Activated naive CD8-positive, alpha-beta T cell treated with anti-CD3 and anti-CD28 coated beads for 36 hours (primary cell): ENCODE data around the gene ERGIC2. TPM values are rescaled to one million over a fixed set of nuclear protein-coding genes. Genes with fewer than 3 reads are reported as not detected.

Experiments used
- DNase-seq: peaks from one replicate; pipeline ENCODE4 v3.0.0; 2021
- H3K27ac Mint-ChIP-seq: one replicate; pipeline ENCODE4 v1.8.0; 2022; ENCODE audit warnings: mild to moderate bottlenecking, moderate library complexity, mixed read lengths
- H3K27me3 Mint-ChIP-seq: one replicate; pipeline ENCODE4 v1.8.0; 2022; ENCODE audit warnings: mild to moderate bottlenecking, mixed read lengths
- H3K36me3 Mint-ChIP-seq: one replicate; pipeline ENCODE4 v1.8.0; 2021; ENCODE audit warnings: mild to moderate bottlenecking, mixed read lengths
- H3K4me1 Mint-ChIP-seq: one replicate; pipeline ENCODE4 v1.8.0; 2021; ENCODE audit warnings: mixed read lengths
- H3K4me3 Mint-ChIP-seq: one replicate; pipeline ENCODE4 v1.8.0; 2022; ENCODE audit warnings: mild to moderate bottlenecking, moderate library complexity, mixed read lengths
- H3K9me3 Mint-ChIP-seq: one replicate; pipeline ENCODE4 v1.8.0; 2022; ENCODE audit warnings: mixed read lengths
- total RNA-seq, 2 experiments: library from RNA; stranded (reverse); gene quantifications; one replicate each; pipeline ENCODE4 v1.2.3, GENCODE V29; 2021

ERGIC2 gene
- total RNA-seq, 2 experiments from 2014 or later, result 122 to 126 TPM

- Mint-ChIP-seq H3K9me3 (no peaks in the 10 kb centered on the region), H3K4me1 (no peaks in the 10 kb centered on the region), H3K4me3 (no peak overlapping the region), H3K36me3 (peaks cover 4% of the 10 kb centered on the region), H3K27ac (no peak overlapping the region), H3K27me3 (no peaks in the 10 kb centered on the region)
- no peak for DNase-seq
These were observed 46.0 kb downstream of the ERGIC2 start for GRCh38 chr12:29334937-29335336.

DNA sequence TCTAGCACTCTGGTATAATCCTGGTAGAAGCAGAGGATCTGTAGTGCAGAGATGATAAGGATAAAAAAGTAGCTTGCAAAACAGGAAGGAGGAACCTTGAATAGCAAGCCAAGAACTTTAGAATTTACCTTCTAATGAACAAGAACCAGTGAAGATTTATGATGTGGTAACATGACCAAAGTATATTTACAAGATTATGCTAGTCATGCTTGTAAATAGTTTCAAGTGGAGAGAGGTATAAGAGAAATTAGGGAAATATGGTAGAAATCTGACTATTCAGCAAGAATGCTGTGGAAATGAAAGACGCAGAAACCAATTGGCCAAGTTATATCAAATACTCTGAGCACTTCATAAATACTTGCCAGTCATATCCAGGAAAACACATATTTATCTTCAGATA is 47.8 kb downstream of the ERGIC2 start:
- Mint-ChIP-seq H3K9me3 (no peaks in the 10 kb centered on the region), H3K27ac (no peak overlapping the region), H3K4me3 (no peak overlapping the region), H3K36me3 (peaks cover 4% of the 10 kb centered on the region), H3K4me1 (no peaks in the 10 kb centered on the region), H3K27me3 (no peaks in the 10 kb centered on the region)
- DNase-seq, result no peak

DNA sequence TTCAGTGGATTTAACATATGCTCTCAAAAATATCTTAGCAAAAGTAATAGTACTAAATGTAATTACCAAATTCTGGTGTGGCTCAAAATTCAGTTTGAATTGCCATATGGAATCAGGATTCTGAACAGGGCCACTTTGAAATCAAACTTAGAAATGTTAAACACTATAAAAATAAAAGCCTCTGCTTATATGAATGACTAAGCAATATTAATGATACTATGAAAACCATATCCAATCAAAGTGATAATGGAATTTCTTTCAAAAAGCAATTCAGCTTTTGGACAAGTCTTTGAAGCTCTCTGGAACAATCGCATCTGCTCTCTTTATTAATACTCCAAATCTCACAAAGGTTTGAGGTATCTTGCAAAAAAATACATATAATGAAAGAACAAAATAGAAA is 51.6 kb downstream of the ERGIC2 start:
- Mint-ChIP-seq H3K9me3 (peaks cover 1% of the 10 kb centered on the region), H3K4me3 (no peak overlapping the region), H3K36me3 (peaks cover 20% of the 10 kb centered on the region), H3K27ac (no peak overlapping the region), H3K4me1 (peaks cover 4% of the 10 kb centered on the region), H3K27me3 (no peaks in the 10 kb centered on the region)
- no peak for DNase-seq

- no peaks in the 10 kb centered on the region for H3K9me3 Mint-ChIP-seq
- no peaks in the 10 kb centered on the region for H3K27me3 Mint-ChIP-seq
- no peak for DNase-seq
- H3K4me1 Mint-ChIP-seq, result peaks cover 16% of the 10 kb centered on the region
- peaks cover 31% of the 10 kb centered on the region for H3K36me3 Mint-ChIP-seq
- no peak overlapping the region for H3K4me3 Mint-ChIP-seq
- no peak overlapping the region for H3K27ac Mint-ChIP-seq
These were observed 58.8 kb downstream of the ERGIC2 start for GRCh38 chr12:29322157-29322556.

DNA sequence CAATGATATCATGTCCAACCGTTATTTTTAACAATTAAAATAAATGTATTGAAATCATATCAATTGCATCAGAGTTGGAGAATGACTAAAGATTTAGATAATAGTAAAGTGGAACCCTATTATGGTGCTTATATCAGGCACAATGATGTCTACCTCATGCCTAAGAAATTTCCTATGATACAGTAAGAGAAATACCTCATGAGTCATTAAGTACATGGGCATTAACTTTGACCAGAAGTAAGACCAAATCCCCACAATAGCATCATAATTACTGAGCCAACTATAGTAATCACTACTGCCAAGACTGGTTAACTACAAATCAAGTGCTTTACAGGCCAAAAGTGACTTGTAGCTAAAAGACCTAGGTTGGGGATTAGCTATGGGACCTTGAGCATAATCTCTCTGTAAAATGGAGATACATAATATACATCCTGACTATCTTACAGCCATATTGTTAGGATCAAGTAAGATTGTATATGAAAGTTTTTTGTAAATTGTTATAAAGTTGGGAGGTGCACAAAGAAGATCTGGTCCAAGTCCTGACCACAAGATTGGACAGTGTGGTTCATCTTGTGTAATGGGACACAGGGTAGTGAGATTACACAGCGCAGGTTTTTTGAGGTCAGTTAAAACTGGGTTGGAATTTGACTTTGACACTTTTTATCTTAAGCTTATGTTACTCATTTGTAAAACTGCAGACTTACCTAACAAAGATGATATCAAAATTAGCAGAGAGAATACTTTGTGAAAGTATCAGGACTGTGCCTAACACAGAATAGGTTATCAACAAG is 60.5 kb downstream of the ERGIC2 start:
- Mint-ChIP-seq H3K27ac (no peak overlapping the region), H3K4me1 (peaks cover 16% of the 10 kb centered on the region), H3K36me3 (peaks cover 24% of the 10 kb centered on the region), H3K4me3 (no peak overlapping the region), H3K27me3 (no peaks in the 10 kb centered on the region), H3K9me3 (no peaks in the 10 kb centered on the region)
- no peak for DNase-seq

DNA sequence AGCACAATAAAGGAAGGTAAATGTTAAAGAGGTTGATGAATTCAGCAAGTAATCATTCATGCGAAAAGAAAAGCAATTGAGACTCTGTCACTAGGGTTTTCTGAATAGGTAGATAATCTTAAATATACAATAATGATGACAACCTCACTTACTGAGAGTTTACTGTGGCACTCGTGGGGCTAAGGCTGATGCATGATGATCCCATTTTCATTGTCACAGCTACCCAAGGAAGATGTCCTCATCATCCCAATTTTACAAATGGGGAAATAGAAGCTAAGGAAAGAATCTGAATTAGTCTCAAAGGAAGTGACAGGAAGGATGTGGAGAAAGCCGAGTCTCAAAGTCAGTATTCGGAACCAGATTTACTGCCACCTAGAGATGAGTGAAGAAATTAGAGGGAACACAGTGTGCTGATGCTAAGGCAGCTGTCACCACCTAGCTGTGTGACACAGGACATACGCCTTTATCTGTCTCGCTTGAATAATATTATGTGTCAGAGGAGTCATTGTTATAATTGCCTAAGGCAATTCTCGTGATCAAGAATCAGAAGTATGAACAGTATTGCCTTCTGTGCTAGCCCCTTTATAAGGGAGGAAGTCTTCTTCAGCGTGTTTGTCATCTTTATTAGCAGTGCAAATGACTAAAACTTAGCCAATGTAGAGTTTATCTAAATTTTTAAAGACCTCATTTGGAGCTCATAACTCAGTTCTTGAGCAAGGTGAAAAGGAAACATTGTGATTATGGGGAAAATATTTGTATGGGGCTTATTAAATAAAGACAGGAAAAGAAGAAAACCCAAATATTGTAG is 63.2 kb downstream of the ERGIC2 start:
- Mint-ChIP-seq H3K4me1 (peaks cover 12% of the 10 kb centered on the region), H3K36me3 (peaks cover 6% of the 10 kb centered on the region), H3K4me3 (no peak overlapping the region), H3K9me3 (no peaks in the 10 kb centered on the region), H3K27ac (no peak overlapping the region), H3K27me3 (no peaks in the 10 kb centered on the region)
- peak; percentile 14 for DNase-seq

GRCh38 chr12:29316752-29317151 is 64.2 kb downstream of the ERGIC2 start:
- Mint-ChIP-seq H3K27ac (no peak overlapping the region), H3K27me3 (no peaks in the 10 kb centered on the region), H3K4me3 (no peak overlapping the region), H3K36me3 (peaks cover 4% of the 10 kb centered on the region), H3K9me3 (no peaks in the 10 kb centered on the region), H3K4me1 (peaks cover 12% of the 10 kb centered on the region)
- DNase-seq, result no peak

- no peak overlapping the region for H3K4me3 Mint-ChIP-seq
These were observed 66.6 kb downstream of the ERGIC2 start for GRCh38 chr12:29314416-29314815.

DNA sequence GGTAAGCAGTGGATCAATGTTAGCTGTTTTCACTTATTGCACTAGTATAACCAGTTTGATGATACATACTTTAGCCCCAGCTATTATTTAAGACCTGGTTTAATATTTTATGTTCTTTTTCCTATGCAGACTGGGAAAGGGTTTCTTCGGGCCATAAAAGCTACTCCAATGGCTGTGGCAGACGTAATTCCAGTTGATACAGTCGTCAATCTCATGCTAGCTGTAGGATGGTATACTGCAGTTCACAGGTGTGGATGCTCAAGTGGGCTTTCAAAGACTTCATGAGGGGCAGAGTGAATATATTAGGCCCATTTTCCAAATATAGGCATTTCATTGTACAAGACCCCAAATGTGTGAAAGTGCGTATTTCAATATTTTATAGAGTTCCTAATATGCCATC is 70.1 kb downstream of the ERGIC2 start:
- H3K4me1 Mint-ChIP-seq, result no peaks in the 10 kb centered on the region
- no peaks in the 10 kb centered on the region for H3K36me3 Mint-ChIP-seq
- no peaks in the 10 kb centered on the region for H3K27me3 Mint-ChIP-seq
- no peak overlapping the region for H3K27ac Mint-ChIP-seq
- no peak for DNase-seq
- H3K9me3 Mint-ChIP-seq, result no peaks in the 10 kb centered on the region
- H3K4me3 Mint-ChIP-seq, result no peak overlapping the region

More at GRCh38 chr12:29314416-29314815, 66.6 kb downstream of the ERGIC2 start:
- Mint-ChIP-seq H3K9me3 (no peaks in the 10 kb centered on the region), H3K36me3 (peaks cover 4% of the 10 kb centered on the region), H3K27ac (no peak overlapping the region), H3K4me1 (peaks cover 10% of the 10 kb centered on the region), H3K27me3 (no peaks in the 10 kb centered on the region)
- no peak for DNase-seq

DNA sequence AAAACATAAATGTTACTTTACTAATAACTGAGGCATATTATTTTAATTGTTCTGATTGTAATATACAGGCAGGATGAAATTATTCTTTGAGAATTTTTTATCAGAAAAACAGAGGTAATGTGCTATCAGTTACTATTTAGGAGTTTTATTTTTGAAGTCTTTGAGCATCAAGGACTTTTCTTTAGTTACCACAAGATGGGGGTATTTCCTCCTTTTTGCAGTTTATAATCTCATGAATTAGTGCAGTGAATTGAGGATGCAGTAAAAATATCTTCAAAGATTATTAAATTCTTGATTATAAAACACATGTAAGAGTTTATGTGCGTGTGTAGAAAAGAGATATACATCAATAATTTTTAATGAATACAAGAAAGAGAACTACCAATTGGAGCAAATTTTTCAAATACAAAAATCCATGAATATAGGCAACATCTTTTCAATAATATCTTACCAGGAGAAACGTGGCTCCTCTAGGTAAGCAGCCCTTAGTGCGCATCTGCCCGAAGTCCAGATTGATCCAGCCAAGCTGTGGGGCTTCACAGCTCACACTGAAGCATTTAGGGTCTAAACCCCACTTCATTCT is 71.6 kb downstream of the ERGIC2 start:
- H3K9me3 Mint-ChIP-seq, result no peaks in the 10 kb centered on the region
- no peaks in the 10 kb centered on the region for H3K36me3 Mint-ChIP-seq
- no peaks in the 10 kb centered on the region for H3K27me3 Mint-ChIP-seq
- H3K4me1 Mint-ChIP-seq, result no peaks in the 10 kb centered on the region
- no peak overlapping the region for H3K4me3 Mint-ChIP-seq
- H3K27ac Mint-ChIP-seq, result no peak overlapping the region
- DNase-seq, result no peak

DNA sequence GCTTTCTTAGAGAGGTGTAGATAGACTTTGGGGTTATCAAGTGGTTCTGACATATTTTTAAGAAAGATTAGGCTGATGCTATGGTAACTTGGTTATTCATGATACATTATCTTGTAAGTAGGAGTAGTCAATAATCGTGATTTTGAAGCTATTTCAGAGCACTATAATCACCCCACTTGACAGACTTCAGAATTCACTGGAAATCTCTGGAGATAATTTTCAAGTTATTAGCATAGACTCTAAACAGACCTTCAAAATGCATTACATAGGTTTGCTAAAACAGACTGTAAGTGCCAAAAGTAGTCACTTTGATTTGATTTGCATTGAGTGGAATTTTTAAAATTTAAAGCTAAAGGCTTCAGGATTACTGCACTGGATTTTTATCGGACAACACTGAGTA is 74.3 kb downstream of the ERGIC2 start:
- H3K27ac Mint-ChIP-seq, result no peak overlapping the region
- no peaks in the 10 kb centered on the region for H3K4me1 Mint-ChIP-seq
- no peaks in the 10 kb centered on the region for H3K36me3 Mint-ChIP-seq
- no peak overlapping the region for H3K4me3 Mint-ChIP-seq
- H3K9me3 Mint-ChIP-seq, result no peaks in the 10 kb centered on the region
- DNase-seq, result no peak
- H3K27me3 Mint-ChIP-seq, result no peaks in the 10 kb centered on the region

DNA sequence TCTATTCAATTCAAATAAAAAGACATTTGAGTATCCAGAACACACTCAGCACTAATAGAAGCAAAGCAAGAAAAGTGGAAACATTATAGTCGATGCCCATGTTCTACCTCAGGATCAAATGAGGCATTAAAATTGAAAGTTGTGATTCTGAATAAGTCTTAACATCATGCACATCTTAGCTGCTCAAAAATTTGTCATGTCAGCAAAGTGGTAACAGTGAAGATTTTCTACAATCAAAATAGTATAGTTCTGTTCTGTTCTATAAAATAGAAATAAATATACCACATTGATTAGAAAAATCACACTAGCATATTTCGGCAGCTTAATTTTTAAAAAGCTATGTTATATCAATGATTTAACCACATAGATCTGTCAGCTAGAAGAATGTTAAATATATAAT is 74.7 kb downstream of the ERGIC2 start:
- DNase-seq, result no peak
- no peaks in the 10 kb centered on the region for H3K36me3 Mint-ChIP-seq
- H3K4me1 Mint-ChIP-seq, result no peaks in the 10 kb centered on the region
- no peak overlapping the region for H3K27ac Mint-ChIP-seq
- H3K9me3 Mint-ChIP-seq, result no peaks in the 10 kb centered on the region
- H3K27me3 Mint-ChIP-seq, result no peaks in the 10 kb centered on the region
- H3K4me3 Mint-ChIP-seq, result no peak overlapping the region

DNA sequence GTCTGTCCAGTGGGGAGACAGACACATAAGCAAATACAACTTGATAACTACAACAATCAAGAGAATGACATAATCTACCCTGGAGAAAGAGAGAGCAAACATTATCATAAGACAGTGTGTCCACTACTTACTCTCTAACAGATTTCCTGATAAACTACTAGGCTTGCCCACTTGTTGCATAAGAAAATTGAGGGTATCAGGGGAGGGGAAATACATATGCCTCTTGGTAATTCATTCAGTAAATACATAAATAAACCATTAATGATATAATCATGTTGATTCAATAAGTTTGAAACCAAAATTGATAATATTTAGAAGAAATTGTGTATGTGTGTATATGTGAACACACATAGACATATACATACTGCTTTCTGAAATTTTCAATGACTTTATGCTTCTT is 76.6 kb downstream of the ERGIC2 start:
- no peak overlapping the region for H3K4me3 Mint-ChIP-seq
- H3K36me3 Mint-ChIP-seq, result no peaks in the 10 kb centered on the region
- no peaks in the 10 kb centered on the region for H3K27me3 Mint-ChIP-seq
- no peaks in the 10 kb centered on the region for H3K4me1 Mint-ChIP-seq
- H3K27ac Mint-ChIP-seq, result no peak overlapping the region
- no peak for DNase-seq
- no peaks in the 10 kb centered on the region for H3K9me3 Mint-ChIP-seq

GRCh38 chr12:29301114-29301513 is 79.9 kb downstream of the ERGIC2 start:
- Mint-ChIP-seq H3K4me3 (no peak overlapping the region), H3K27ac (no peak overlapping the region), H3K36me3 (no peaks in the 10 kb centered on the region), H3K4me1 (no peaks in the 10 kb centered on the region), H3K27me3 (no peaks in the 10 kb centered on the region), H3K9me3 (no peaks in the 10 kb centered on the region)
- no peak for DNase-seq

GRCh38 chr12:29299633-29300032 is 81.3 kb downstream of the ERGIC2 start:
- no peaks in the 10 kb centered on the region for H3K36me3 Mint-ChIP-seq
- DNase-seq, result no peak
- no peaks in the 10 kb centered on the region for H3K27me3 Mint-ChIP-seq
- no peak overlapping the region for H3K4me3 Mint-ChIP-seq
- H3K4me1 Mint-ChIP-seq, result no peaks in the 10 kb centered on the region
- H3K9me3 Mint-ChIP-seq, result no peaks in the 10 kb centered on the region
- no peak overlapping the region for H3K27ac Mint-ChIP-seq
